ENCODE measurements around the gene TACC3.
A peak's percentile ranks its signal among the peaks of the same experiment; 100 is the strongest.

TACC3 gene

GRCh38 chr4:1758306-1759121 is 37.2 kb downstream of the TACC3 start:
- H4K91ac ChIP-seq (ENCODE audit: low read length): peak overlapping the region; percentile 56
- H3K9ac ChIP-seq (ENCODE audit: low read length): no peak overlapping the region
- no peak for DNase-seq
- no peak overlapping the region for H2AK5ac ChIP-seq (ENCODE audit: low read length, severe bottlenecking)
- peak overlapping the region in 1 of 2 experiments; percentile 16 for H2BK12ac ChIP-seq (ENCODE audit: low read length in 2 of 2)
- H2BK5ac ChIP-seq (ENCODE audit: low read depth, low read length, poor library complexity, severe bottlenecking): no peak overlapping the region
- no peak overlapping the region for H2BK120ac ChIP-seq (ENCODE audit: low read depth, low read length)
- H3K79me1 ChIP-seq (replicated peaks; ENCODE audit: low read length, poor library complexity, severe bottlenecking): no peaks in the 10 kb centered on the region
- peaks cover 0 to 21% of the 10 kb centered on the region in 2 experiments for H3K27me3 ChIP-seq (ENCODE audit: control insufficient read depth in 1 of 2, insufficient read depth in 1 of 2, low read length in 2 of 2)
- H4K8ac ChIP-seq (ENCODE audit: low read length): no peak overlapping the region
- H3K9me3 ChIP-seq (ENCODE audit: control insufficient read depth, low read length): no peaks in the 10 kb centered on the region
- H2BK15ac ChIP-seq (ENCODE audit: low read depth, poor library complexity, severe bottlenecking): no peak overlapping the region
- 89% methylated on average over 26 of the region's 27 CpGs for WGBS
- H3K4ac ChIP-seq (ENCODE audit: low read depth in 1 of 2, low read length in 2 of 2): no peak overlapping the region
- H3K23ac ChIP-seq (ENCODE audit: low read length in 2 of 2): no peak overlapping the region
- H3K4me1 ChIP-seq (ENCODE audit: control insufficient read depth, insufficient read depth, low read depth, low read length): peaks cover 31% of the 10 kb centered on the region
- H3K4me2 ChIP-seq (ENCODE audit: low read length, poor library complexity, severe bottlenecking): no peak overlapping the region
- peak overlapping the region in 1 of 2 experiments; percentile 3 for H3K4me3 ChIP-seq (ENCODE audit: insufficient read depth in 1 of 2, low read depth in 1 of 2, low read length in 2 of 2)
- H3K27ac ChIP-seq (ENCODE audit: low read length, poor library complexity, severe bottlenecking): no peak overlapping the region
- no peak overlapping the region for H2AFZ ChIP-seq (ENCODE audit: low read depth, low read length)
- H3K18ac ChIP-seq (ENCODE audit: low read depth in 1 of 2, low read length in 2 of 2): no peak overlapping the region
- H3K36me3 ChIP-seq (ENCODE audit: control insufficient read depth in 1 of 2, insufficient read depth in 2 of 2, low read depth in 1 of 2, low read length in 2 of 2): peaks cover 0 to 3% of the 10 kb centered on the region in 2 experiments
- H3K14ac ChIP-seq (ENCODE audit: low read length in 2 of 2): peak overlapping the region in 1 of 2 experiments; percentile 47

GRCh38 chr4:1759170-1759817 is 38.0 kb downstream of the TACC3 start:
- Histone ChIP-seq H3K9me3 (ENCODE audit: control insufficient read depth, low read length) (no peaks in the 10 kb centered on the region), H3K27ac (ENCODE audit: low read length, poor library complexity, severe bottlenecking) (no peak overlapping the region), H3K23ac (ENCODE audit: low read length in 2 of 2) (no peak overlapping the region), H3K4ac (ENCODE audit: low read depth in 1 of 2, low read length in 2 of 2) (no peak overlapping the region), H2BK120ac (ENCODE audit: low read depth, low read length) (no peak overlapping the region), H2BK12ac (ENCODE audit: low read length in 2 of 2) (no peak overlapping the region), H2BK15ac (ENCODE audit: low read depth, poor library complexity, severe bottlenecking) (no peak overlapping the region), H3K9ac (ENCODE audit: low read length) (no peak overlapping the region), H3K4me1 (ENCODE audit: control insufficient read depth, insufficient read depth, low read depth, low read length) (peaks cover 29% of the 10 kb centered on the region), H3K79me1 (replicated peaks; ENCODE audit: low read length, poor library complexity, severe bottlenecking) (no peaks in the 10 kb centered on the region), H2BK5ac (ENCODE audit: low read depth, low read length, poor library complexity, severe bottlenecking) (no peak overlapping the region), H3K14ac (ENCODE audit: low read length in 2 of 2) (no peak overlapping the region), H2AK5ac (ENCODE audit: low read length, severe bottlenecking) (no peak overlapping the region), H4K91ac (ENCODE audit: low read length) (no peak overlapping the region), H3K4me2 (ENCODE audit: low read length, poor library complexity, severe bottlenecking) (no peak overlapping the region), H3K18ac (ENCODE audit: low read depth in 1 of 2, low read length in 2 of 2) (no peak overlapping the region), H3K27me3 (ENCODE audit: control insufficient read depth in 1 of 2, insufficient read depth in 1 of 2, low read length in 2 of 2) (peaks cover 0 to 20% of the 10 kb centered on the region in 2 experiments), H3K36me3 (ENCODE audit: control insufficient read depth in 1 of 2, insufficient read depth in 2 of 2, low read depth in 1 of 2, low read length in 2 of 2) (no peaks in the 10 kb centered on the region), H2AFZ (ENCODE audit: low read depth, low read length) (no peak overlapping the region), H3K4me3 (ENCODE audit: insufficient read depth in 1 of 2, low read depth in 1 of 2, low read length in 2 of 2) (no peak overlapping the region), H4K8ac (ENCODE audit: low read length) (no peak overlapping the region)
- WGBS: 78% methylated on average over 18 of the region's 19 CpGs
- DNase-seq: no peak

GRCh38 chr4:1759818-1760223 is 38.5 kb downstream of the TACC3 start:
- H4K8ac ChIP-seq (ENCODE audit: low read length): peak overlapping the region; percentile 47
- H3K36me3 ChIP-seq (ENCODE audit: control insufficient read depth in 1 of 2, insufficient read depth in 2 of 2, low read depth in 1 of 2, low read length in 2 of 2): no peaks in the 10 kb centered on the region
- no peak overlapping the region for H3K4me3 ChIP-seq (ENCODE audit: insufficient read depth in 1 of 2, low read depth in 1 of 2, low read length in 2 of 2)
- H3K27me3 ChIP-seq (ENCODE audit: control insufficient read depth in 1 of 2, insufficient read depth in 1 of 2, low read length in 2 of 2): peaks cover 0 to 14% of the 10 kb centered on the region in 2 experiments
- no peak overlapping the region for H2BK15ac ChIP-seq (ENCODE audit: low read depth, poor library complexity, severe bottlenecking)
- peaks cover 26% of the 10 kb centered on the region for H3K4me1 ChIP-seq (ENCODE audit: control insufficient read depth, insufficient read depth, low read depth, low read length)
- no peak overlapping the region for H3K4me2 ChIP-seq (ENCODE audit: low read length, poor library complexity, severe bottlenecking)
- no peak overlapping the region for H2AK5ac ChIP-seq (ENCODE audit: low read length, severe bottlenecking)
- no peak overlapping the region for H2BK12ac ChIP-seq (ENCODE audit: low read length in 2 of 2)
- H3K9ac ChIP-seq (ENCODE audit: low read length): no peak overlapping the region
- H3K9me3 ChIP-seq (ENCODE audit: control insufficient read depth, low read length): no peaks in the 10 kb centered on the region
- no peak overlapping the region for H2BK120ac ChIP-seq (ENCODE audit: low read depth, low read length)
- no peak overlapping the region for H2BK5ac ChIP-seq (ENCODE audit: low read depth, low read length, poor library complexity, severe bottlenecking)
- H3K79me1 ChIP-seq (replicated peaks; ENCODE audit: low read length, poor library complexity, severe bottlenecking): no peaks in the 10 kb centered on the region
- no peak overlapping the region for H2AFZ ChIP-seq (ENCODE audit: low read depth, low read length)
- WGBS: 74% methylated on average over 13 of the region's 13 CpGs
- DNase-seq: no peak
- H3K4ac ChIP-seq (ENCODE audit: low read depth in 1 of 2, low read length in 2 of 2): no peak overlapping the region
- H3K27ac ChIP-seq (ENCODE audit: low read length, poor library complexity, severe bottlenecking): no peak overlapping the region
- H3K23ac ChIP-seq (ENCODE audit: low read length in 2 of 2): no peak overlapping the region
- no peak overlapping the region for H3K18ac ChIP-seq (ENCODE audit: low read depth in 1 of 2, low read length in 2 of 2)
- H4K91ac ChIP-seq (ENCODE audit: low read length): no peak overlapping the region
- no peak overlapping the region for H3K14ac ChIP-seq (ENCODE audit: low read length in 2 of 2)

GRCh38 chr4:1760521-1761071 is 39.3 kb downstream of the TACC3 start:
- no peak overlapping the region for H2BK120ac ChIP-seq (ENCODE audit: low read depth, low read length)
- 84% methylated on average over 21 of the region's 25 CpGs for WGBS
- H3K14ac ChIP-seq (ENCODE audit: low read length in 2 of 2): no peak overlapping the region
- no peak overlapping the region for H2BK5ac ChIP-seq (ENCODE audit: low read depth, low read length, poor library complexity, severe bottlenecking)
- H2AFZ ChIP-seq (ENCODE audit: low read depth, low read length): no peak overlapping the region
- DNase-seq: no peak
- no peak overlapping the region for H3K4ac ChIP-seq (ENCODE audit: low read depth in 1 of 2, low read length in 2 of 2)
- no peaks in the 10 kb centered on the region for H3K79me1 ChIP-seq (replicated peaks; ENCODE audit: low read length, poor library complexity, severe bottlenecking)
- no peak overlapping the region for H3K18ac ChIP-seq (ENCODE audit: low read depth in 1 of 2, low read length in 2 of 2)
- peak overlapping the region; percentile 15 for H2BK15ac ChIP-seq (ENCODE audit: low read depth, poor library complexity, severe bottlenecking)
- H3K27ac ChIP-seq (ENCODE audit: low read length, poor library complexity, severe bottlenecking): no peak overlapping the region
- no peak overlapping the region for H4K91ac ChIP-seq (ENCODE audit: low read length)
- no peaks in the 10 kb centered on the region for H3K9me3 ChIP-seq (ENCODE audit: control insufficient read depth, low read length)
- peaks cover 25% of the 10 kb centered on the region for H3K4me1 ChIP-seq (ENCODE audit: control insufficient read depth, insufficient read depth, low read depth, low read length)
- no peak overlapping the region for H3K23ac ChIP-seq (ENCODE audit: low read length in 2 of 2)
- no peak overlapping the region for H2AK5ac ChIP-seq (ENCODE audit: low read length, severe bottlenecking)
- H3K4me2 ChIP-seq (ENCODE audit: low read length, poor library complexity, severe bottlenecking): no peak overlapping the region
- no peak overlapping the region for H4K8ac ChIP-seq (ENCODE audit: low read length)
- H3K9ac ChIP-seq (ENCODE audit: low read length): no peak overlapping the region
- H2BK12ac ChIP-seq (ENCODE audit: low read length in 2 of 2): no peak overlapping the region
- no peak overlapping the region for H3K4me3 ChIP-seq (ENCODE audit: insufficient read depth in 1 of 2, low read depth in 1 of 2, low read length in 2 of 2)
- H3K27me3 ChIP-seq (ENCODE audit: control insufficient read depth in 1 of 2, insufficient read depth in 1 of 2, low read length in 2 of 2): peaks cover 0 to 15% of the 10 kb centered on the region in 2 experiments
- H3K36me3 ChIP-seq (ENCODE audit: control insufficient read depth in 1 of 2, insufficient read depth in 2 of 2, low read depth in 1 of 2, low read length in 2 of 2): no peaks in the 10 kb centered on the region

Measured in mesenchymal stem cell (in vitro differentiated cells and primary cell).